ENCODE measurements around the gene ANKS6. TPM values are rescaled to one million over a fixed set of nuclear protein-coding genes. Genes with fewer than 3 reads are reported as not detected.

The ANKS6 gene
- total RNA-seq, 2 donors from 2014 or later: 41.7 to 55.2 TPM

- no peaks in the 10 kb centered on the region for H3K27me3 ChIP-seq (ENCODE audit: control insufficient read depth, insufficient read depth, low read length, poor library complexity, severe bottlenecking)
- no peaks in the 10 kb centered on the region for H3K9me3 Mint-ChIP-seq
- no peak overlapping the region for H3K4me3 Mint-ChIP-seq
- no peak overlapping the region for H3K27ac ChIP-seq (ENCODE audit: low read depth, low read length)
- no peaks in the 10 kb centered on the region for H3K36me3 ChIP-seq (ENCODE audit: control insufficient read depth, insufficient read depth, low read length)
- no peak overlapping the region for H3K4me3 ChIP-seq (ENCODE audit: low read length)
- no peaks in the 10 kb centered on the region for H3K4me1 ChIP-seq (ENCODE audit: control insufficient read depth, insufficient read depth, low read length)
- H3K27ac Mint-ChIP-seq: no peak overlapping the region
- 94 to 100% methylated on average over 3 of the region's 3 CpGs for WGBS, 2 experiments (ENCODE audit: insufficient coverage in 1 of 2, insufficient read length in 1 of 2)
- no peaks in the 10 kb centered on the region for H3K9me3 ChIP-seq (ENCODE audit: control insufficient read depth, low read length)
- TF ChIP-seq CTCF (conservative IDR thresholded peaks at IDR 0.05): no peak
- H3K4me1 Mint-ChIP-seq: peaks cover 6% of the 10 kb centered on the region
- no peak overlapping the region for H3K9ac ChIP-seq (ENCODE audit: extremely low read depth, low read length, poor library complexity, severe bottlenecking)
- peaks cover 2% of the 10 kb centered on the region for H3K27me3 Mint-ChIP-seq (ENCODE audit: insufficient read depth)
- H3K36me3 Mint-ChIP-seq (ENCODE audit: low read depth): no peaks in the 10 kb centered on the region
- DNase-seq: no peak
Measured at GRCh38 chr9:98691890-98692289, 104.5 kb downstream of the ANKS6 start.

- 79 to 83% methylated on average over 1 of the region's 1 CpG for WGBS, 2 experiments (ENCODE audit: insufficient coverage in 1 of 2, insufficient read length in 1 of 2)
- no peak overlapping the region for H3K4me3 ChIP-seq (ENCODE audit: low read length)
Measured at GRCh38 chr9:98690686-98691085, 105.7 kb downstream of the ANKS6 start.

DNA sequence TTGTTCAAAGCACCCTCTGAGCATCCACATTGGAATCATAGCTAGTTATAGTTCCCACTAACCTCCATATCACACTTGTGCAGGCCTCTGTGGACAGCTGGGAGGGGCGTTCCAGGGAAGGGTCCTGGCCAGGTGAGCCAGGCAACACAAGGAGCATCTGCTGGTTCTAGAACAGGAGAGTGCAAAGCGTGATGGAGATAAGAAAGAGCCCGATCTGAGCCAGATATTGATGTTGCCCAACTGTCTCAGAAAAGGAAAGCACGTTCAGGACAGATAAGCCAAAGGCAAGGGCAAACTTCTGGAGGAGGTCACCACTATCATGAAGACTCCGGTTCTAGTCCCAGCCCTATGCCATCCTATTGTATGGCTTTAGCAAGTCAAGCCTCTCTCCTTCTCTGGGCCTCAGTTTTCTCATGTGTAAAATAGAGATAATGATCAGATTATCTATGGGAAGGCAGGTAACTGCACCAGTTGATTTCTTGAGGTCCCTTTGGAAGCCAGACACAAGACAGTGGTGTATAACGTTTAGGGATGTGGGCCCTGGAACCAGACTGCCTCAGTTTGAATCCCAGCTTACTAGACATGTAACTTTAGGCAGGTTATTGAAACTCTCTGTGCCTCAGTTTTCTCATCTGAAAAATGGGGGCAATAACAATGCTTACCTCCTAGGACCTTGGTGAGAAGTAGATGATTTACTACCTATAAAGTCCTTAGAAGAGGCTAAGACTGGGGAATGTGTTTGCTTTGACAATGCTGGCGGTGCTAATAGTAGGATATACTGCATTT is 107.5 kb downstream of the ANKS6 start:
- Mint-ChIP-seq H3K9me3 (no peaks in the 10 kb centered on the region), H3K4me1 (peaks cover 9% of the 10 kb centered on the region), H3K27ac (no peak overlapping the region), H3K36me3 (ENCODE audit: low read depth) (no peaks in the 10 kb centered on the region), H3K27me3 (ENCODE audit: insufficient read depth) (no peaks in the 10 kb centered on the region), H3K4me3 (no peak overlapping the region)
- H3K9ac ChIP-seq (ENCODE audit: extremely low read depth, low read length, poor library complexity, severe bottlenecking): no peak overlapping the region
- no peak overlapping the region for H3K4me3 ChIP-seq (ENCODE audit: low read length)
- no peaks in the 10 kb centered on the region for H3K36me3 ChIP-seq (ENCODE audit: control insufficient read depth, insufficient read depth, low read length)
- no peaks in the 10 kb centered on the region for H3K9me3 ChIP-seq (ENCODE audit: control insufficient read depth, low read length)
- H3K4me1 ChIP-seq (ENCODE audit: control insufficient read depth, insufficient read depth, low read length): no peaks in the 10 kb centered on the region
- no peak overlapping the region for H3K27ac ChIP-seq (ENCODE audit: low read depth, low read length)
- 90 to 91% methylated on average over 5 to 7 of the region's 7 CpGs for WGBS, 2 experiments (ENCODE audit: insufficient coverage in 1 of 2, insufficient read length in 1 of 2)
- no peaks in the 10 kb centered on the region for H3K27me3 ChIP-seq (ENCODE audit: control insufficient read depth, insufficient read depth, low read length, poor library complexity, severe bottlenecking)
- TF ChIP-seq CTCF (conservative IDR thresholded peaks at IDR 0.05): no peak
- DNase-seq: no peak

More at GRCh38 chr9:98690686-98691085, 105.7 kb downstream of the ANKS6 start:
- peaks cover 2% of the 10 kb centered on the region for H3K27me3 Mint-ChIP-seq (ENCODE audit: insufficient read depth)
- Histone ChIP-seq H3K27me3 (ENCODE audit: control insufficient read depth, insufficient read depth, low read length, poor library complexity, severe bottlenecking) (no peaks in the 10 kb centered on the region), H3K9ac (ENCODE audit: extremely low read depth, low read length, poor library complexity, severe bottlenecking) (no peak overlapping the region), H3K4me1 (ENCODE audit: control insufficient read depth, insufficient read depth, low read length) (no peaks in the 10 kb centered on the region), H3K36me3 (ENCODE audit: control insufficient read depth, insufficient read depth, low read length) (no peaks in the 10 kb centered on the region), H3K27ac (ENCODE audit: low read depth, low read length) (no peak overlapping the region), H3K9me3 (ENCODE audit: control insufficient read depth, low read length) (no peaks in the 10 kb centered on the region)
- no peak for TF ChIP-seq CTCF (conservative IDR thresholded peaks at IDR 0.05)
- H3K36me3 Mint-ChIP-seq (ENCODE audit: low read depth): no peaks in the 10 kb centered on the region
- DNase-seq: no peak
- no peak overlapping the region for H3K27ac Mint-ChIP-seq
- H3K4me1 Mint-ChIP-seq: peaks cover 9% of the 10 kb centered on the region
- H3K9me3 Mint-ChIP-seq: no peaks in the 10 kb centered on the region
- no peak overlapping the region for H3K4me3 Mint-ChIP-seq
